NCI-H345 (cell line): ENCODE measurements around the gene TIAM2.
"Not testable (repeated sequence)": the region's sequence is repeated elsewhere in the genome, so short reads cannot be mapped to it uniquely, and the experiment has no call there.

ENCODE experiments used
- DNase-seq: peaks from one replicate; lab custom pipeline; 2025; lab: John Stamatoyannopoulos, UW

The TIAM2 gene

GRCh38 chr6:155197932-155198331 lies 202.8 kb downstream of the TIAM2 start:
- DNase-seq: no peak

GRCh38 chr6:155200012-155200411 lies 204.9 kb downstream of the TIAM2 start:
- no peak for DNase-seq

GRCh38 chr6:155201461-155202226 lies 206.5 kb downstream of the TIAM2 start:
- DNase-seq: peak; percentile 6

GRCh38 chr6:155207223-155207622 lies 212.1 kb downstream of the TIAM2 start:
- no peak for DNase-seq

GRCh38 chr6:155212106-155212505 lies 217.0 kb downstream of the TIAM2 start:
- DNase-seq: no peak

GRCh38 chr6:155212616-155213380 lies 217.7 kb downstream of the TIAM2 start:
- no peak for DNase-seq

- DNase-seq: no peak
Measured at GRCh38 chr6:155213611-155214372, 218.7 kb downstream of the TIAM2 start.

GRCh38 chr6:155215906-155216305 lies 220.8 kb downstream of the TIAM2 start:
- no peak for DNase-seq

- no peak for DNase-seq
Measured at GRCh38 chr6:155216312-155217046, 221.4 kb downstream of the TIAM2 start.

- DNase-seq: not testable (repeated sequence)
Measured at GRCh38 chr6:155218711-155219110, 223.6 kb downstream of the TIAM2 start.

GRCh38 chr6:155219299-155219698 lies 224.2 kb downstream of the TIAM2 start:
- no peak for DNase-seq

- no peak for DNase-seq
Measured at GRCh38 chr6:155219858-155220301, 224.8 kb downstream of the TIAM2 start.

- DNase-seq: no peak
Measured at GRCh38 chr6:155221086-155221485, 226.0 kb downstream of the TIAM2 start.

- no peak for DNase-seq
Measured at GRCh38 chr6:155222506-155222905, 227.4 kb downstream of the TIAM2 start.

GRCh38 chr6:155223646-155224451 lies 228.7 kb downstream of the TIAM2 start:
- DNase-seq: no peak

- no peak for DNase-seq
Measured at GRCh38 chr6:155224618-155225017, 229.5 kb downstream of the TIAM2 start.

- DNase-seq: no peak
Measured at GRCh38 chr6:155227046-155227445, 231.9 kb downstream of the TIAM2 start.

GRCh38 chr6:155228546-155229166 lies 233.5 kb downstream of the TIAM2 start:
- no peak for DNase-seq

- not testable (repeated sequence) for DNase-seq
Measured at GRCh38 chr6:155230975-155231374, 235.9 kb downstream of the TIAM2 start.

- DNase-seq: no peak
Measured at GRCh38 chr6:155232848-155233247, 237.7 kb downstream of the TIAM2 start.
